ENCODE results near the gene USH2A. TPM values are rescaled to one million over a fixed set of nuclear protein-coding genes. Genes with fewer than 3 reads are reported as not detected.

Gene USH2A
- total and polyA plus RNA-seq, 8 donors: 0.03 to 0.28 (median 0.06) TPM

GRCh38 chr1:215600258-215600792 is 822.9 kb downstream of the USH2A start:
- Histone ChIP-seq H3K4me3 (no peak overlapping the region), H3K36me3 (peaks cover 0 to 10% (median 0%) of the 10 kb centered on the region in 3 donors), H3K9me3 (no peaks in the 10 kb centered on the region), H3K27ac (no peak overlapping the region), H3K4me1 (no peaks in the 10 kb centered on the region), H3K27me3 (no peaks in the 10 kb centered on the region)
- FAIRE-seq: no peak
- no peak for TF ChIP-seq CTCF (IDR thresholded peaks at IDR 0.05)
- ATAC-seq: no peak
- no peak for DNase-seq
- intact Hi-C loops (cut with DNase I): no loop called here

GRCh38 chr1:215599418-215600074 is 823.7 kb downstream of the USH2A start:
- ATAC-seq: peak in 1 of 4 donors; percentile 20
- Histone ChIP-seq H3K27me3 (no peaks in the 10 kb centered on the region), H3K36me3 (peaks cover 0 to 10% (median 0%) of the 10 kb centered on the region in 3 donors), H3K4me1 (peaks cover under 1 to 3% (median 2%) of the 10 kb centered on the region in 3 donors), H3K4me3 (no peak overlapping the region), H3K27ac (no peak overlapping the region), H3K9me3 (no peaks in the 10 kb centered on the region)
- DNase-seq: no peak
- WGBS, 2 donors: 69 to 77% methylated on average over 3 of the region's 3 CpGs
- FAIRE-seq: no peak
- intact Hi-C loops (cut with DNase I): no loop called here
- TF ChIP-seq CTCF (IDR thresholded peaks at IDR 0.05): no peak

GRCh38 chr1:215597961-215598360 is 825.3 kb downstream of the USH2A start:
- H3K4me1 ChIP-seq: peaks cover 4 to 10% (median 5%) of the 10 kb centered on the region in 3 donors
- FAIRE-seq (no peak), DNase-seq (no peak), ATAC-seq (no peak)
- H3K27ac ChIP-seq: no peak overlapping the region
- H3K4me3 ChIP-seq: no peak overlapping the region
- intact Hi-C loops (cut with DNase I): no loop called here
- H3K36me3 ChIP-seq: peaks cover 0 to 10% (median 0%) of the 10 kb centered on the region in 3 donors
- no peaks in the 10 kb centered on the region for H3K27me3 ChIP-seq
- no peak for TF ChIP-seq CTCF (IDR thresholded peaks at IDR 0.05)
- H3K9me3 ChIP-seq: no peaks in the 10 kb centered on the region

GRCh38 chr1:215595231-215595630 is 828.0 kb downstream of the USH2A start:
- Histone ChIP-seq H3K4me1 (peaks cover 4 to 10% (median 5%) of the 10 kb centered on the region in 3 donors), H3K36me3 (peaks cover 0 to 7% (median 0%) of the 10 kb centered on the region in 3 donors), H3K27me3 (no peaks in the 10 kb centered on the region), H3K27ac (no peak overlapping the region), H3K4me3 (no peak overlapping the region), H3K9me3 (no peaks in the 10 kb centered on the region)
- DNase-seq: no peak
- WGBS, 2 donors: 79 to 82% methylated on average over 2 of the region's 2 CpGs
- intact Hi-C loops (cut with DNase I): no loop called here
- FAIRE-seq: no peak
- no peak for ATAC-seq
- TF ChIP-seq CTCF (IDR thresholded peaks at IDR 0.05): no peak

GRCh38 chr1:215594640-215595039 is 828.6 kb downstream of the USH2A start:
- peaks cover 4 to 10% (median 5%) of the 10 kb centered on the region in 3 donors for H3K4me1 ChIP-seq
- WGBS, 2 donors: 63 to 64% methylated on average over 3 of the region's 3 CpGs
- DNase-seq (no peak), FAIRE-seq (no peak), ATAC-seq (no peak)
- peaks cover 0 to 7% (median 0%) of the 10 kb centered on the region in 3 donors for H3K36me3 ChIP-seq
- no peaks in the 10 kb centered on the region for H3K9me3 ChIP-seq
- no peaks in the 10 kb centered on the region for H3K27me3 ChIP-seq
- no peak for TF ChIP-seq CTCF (IDR thresholded peaks at IDR 0.05)
- H3K4me3 ChIP-seq: no peak overlapping the region
- intact Hi-C loops (cut with DNase I): no loop called here
- H3K27ac ChIP-seq: no peak overlapping the region

All from pancreas (tissue), 10 donors.